RPMI7951 (cell line): ENCODE results near the gene ARRB1. TPM values are rescaled to one million over a fixed set of nuclear protein-coding genes. Genes with fewer than 3 reads are reported as not detected.
A peak's percentile ranks its signal among the peaks of the same experiment; 100 is the strongest.
"Not testable (repeated sequence)": the region's sequence is repeated elsewhere in the genome, so short reads cannot be mapped to it uniquely, and the experiment has no call there.

Source experiments
- DNase-seq: peaks from one replicate; pipeline ENCODE4 v3.0.0-alpha.2; 2012; ENCODE audit warnings: low read depth
- total RNA-seq: library from RNA; depleted of rRNA; stranded (reverse); fragments of >200 nt; shearing (Covaris generic); gene quantifications from 2 replicates; pipeline ENCODE4 v1.2.3, GENCODE V29; 2014

ARRB1 gene
- total RNA-seq, 1 experiment from 2014 or later = 15.3 TPM

DNA sequence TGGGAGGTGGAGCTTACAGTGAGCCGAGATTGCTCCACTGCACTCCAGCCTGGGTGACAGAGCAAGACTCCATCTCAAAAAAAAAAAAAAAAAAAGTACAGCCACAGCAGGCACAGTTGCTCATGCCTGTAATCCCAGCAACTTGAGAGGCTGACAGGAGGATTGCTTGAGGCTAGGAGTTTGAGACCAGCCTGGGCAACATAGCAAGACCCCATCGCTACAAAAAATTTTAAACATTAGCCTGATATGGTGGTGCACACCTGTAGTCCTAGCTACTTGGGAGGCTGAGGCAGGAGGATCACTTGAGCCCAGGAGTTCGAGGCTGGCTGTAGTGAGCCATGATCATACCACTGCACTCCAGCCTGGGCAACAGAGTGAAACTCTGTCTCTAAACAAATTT, 76.7 kb downstream of the ARRB1 start:
- DNase-seq = not testable (repeated sequence)

DNA sequence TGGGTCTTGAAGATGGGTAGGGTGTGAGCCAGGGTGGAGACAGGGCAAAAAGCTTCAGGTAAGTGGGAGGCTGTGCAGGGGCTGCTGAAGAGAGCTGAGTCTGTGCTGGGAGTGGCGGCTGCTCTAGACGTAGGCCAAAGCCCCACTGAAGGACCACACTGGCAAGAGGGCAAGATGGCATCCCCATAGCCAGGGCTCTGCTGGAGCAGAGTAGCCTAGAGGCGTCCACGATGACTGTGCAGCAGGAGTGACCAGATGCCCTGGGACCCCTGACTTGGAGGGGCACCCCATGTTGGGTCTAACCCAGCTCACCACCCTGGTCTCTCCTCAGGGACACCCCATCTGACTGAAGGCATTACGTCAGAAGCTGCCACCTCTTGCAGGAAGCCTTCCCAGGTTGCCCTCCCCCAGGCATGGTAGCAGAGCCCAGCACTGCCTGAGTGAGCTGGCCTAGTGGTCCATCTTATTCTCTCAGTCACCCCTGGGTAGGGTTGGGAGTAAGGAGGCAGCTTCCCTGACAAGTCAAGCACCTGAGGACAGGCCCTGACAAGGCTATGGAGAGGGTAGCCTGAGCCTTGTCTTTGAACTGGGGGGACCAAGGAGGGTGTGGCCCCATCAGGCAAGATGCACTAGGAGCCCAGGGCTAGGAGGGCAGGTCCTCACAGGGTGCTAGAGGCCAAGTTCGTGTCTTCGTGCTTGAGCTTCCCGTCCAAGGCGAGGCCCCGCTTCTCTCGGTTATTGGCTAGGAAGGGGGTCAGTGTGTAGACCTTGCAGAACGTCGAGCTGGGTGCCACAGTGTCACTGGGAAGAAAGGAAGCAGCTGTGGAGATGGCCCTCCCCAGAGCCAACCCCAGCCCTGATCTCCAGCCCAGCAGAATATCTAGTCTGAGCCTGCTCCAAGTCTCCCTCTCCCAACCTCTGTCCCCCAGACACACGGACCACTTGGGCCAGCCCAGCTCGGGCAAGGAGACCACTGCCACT, 77.8 kb downstream of the ARRB1 start:
- DNase-seq = no peak

DNA sequence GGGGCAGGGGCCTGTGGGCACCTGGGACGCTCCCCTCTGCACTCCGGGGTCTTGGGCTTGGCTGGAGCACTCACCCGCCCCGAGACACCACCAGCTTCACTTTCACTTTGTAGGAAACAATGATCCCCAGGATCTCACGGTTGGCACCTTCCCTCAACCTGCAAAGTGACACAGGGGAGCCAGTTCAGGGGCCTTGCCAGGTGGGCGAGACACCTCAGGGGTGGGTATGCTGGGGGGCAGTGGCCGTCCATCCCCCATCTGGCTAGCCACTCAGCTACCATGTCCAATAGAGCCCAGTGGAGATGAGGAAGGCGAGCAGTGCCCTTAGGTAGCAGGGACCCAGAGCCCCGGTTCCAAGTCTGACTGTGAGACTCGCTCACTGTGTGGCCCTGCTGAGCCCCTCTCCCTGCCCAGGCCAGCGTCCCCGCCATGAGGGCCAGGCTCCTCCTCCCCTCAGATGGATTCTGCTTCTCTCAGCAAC, 78.6 kb downstream of the ARRB1 start:
- no peak for DNase-seq

DNA sequence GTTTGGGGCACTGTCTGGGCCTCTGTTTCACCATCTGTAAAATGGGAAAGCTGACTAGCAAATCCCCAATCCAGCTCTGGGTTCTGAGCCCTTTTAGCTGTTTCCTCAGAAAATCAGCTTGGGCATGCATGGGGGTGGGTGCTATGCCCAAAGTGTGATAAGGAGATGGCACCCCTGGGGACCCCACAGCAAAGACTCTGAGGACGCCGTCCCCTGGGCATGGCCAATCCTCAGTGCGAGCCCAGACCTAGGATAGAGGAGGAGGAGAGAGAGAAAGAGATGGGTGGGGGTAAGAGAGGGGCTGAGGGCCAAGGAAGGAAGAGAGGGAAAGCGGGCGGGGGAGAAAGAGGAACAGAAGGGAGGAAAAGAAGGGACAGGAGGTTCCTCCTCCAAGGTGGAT, 79.1 kb downstream of the ARRB1 start:
- DNase-seq = no peak

DNA sequence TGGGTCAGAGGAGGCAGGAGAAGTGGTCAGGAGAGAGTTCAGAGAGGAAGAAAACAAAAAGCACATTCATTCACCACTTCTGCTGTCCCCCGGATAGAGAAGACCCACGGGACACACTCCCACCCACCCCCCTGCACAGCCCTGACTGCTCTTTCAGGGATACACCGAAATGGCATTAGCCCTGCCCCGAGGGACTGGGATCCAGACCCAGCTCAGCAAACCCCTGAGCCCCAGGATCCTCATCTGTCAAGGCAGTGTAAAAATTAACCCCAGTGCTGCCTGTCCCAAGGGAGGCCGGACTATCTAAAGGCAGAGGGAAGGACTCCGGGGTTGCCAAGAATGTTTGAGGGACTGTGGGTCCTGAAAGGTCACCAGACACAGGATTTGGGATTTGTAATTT, 79.7 kb downstream of the ARRB1 start:
- no peak for DNase-seq

DNA sequence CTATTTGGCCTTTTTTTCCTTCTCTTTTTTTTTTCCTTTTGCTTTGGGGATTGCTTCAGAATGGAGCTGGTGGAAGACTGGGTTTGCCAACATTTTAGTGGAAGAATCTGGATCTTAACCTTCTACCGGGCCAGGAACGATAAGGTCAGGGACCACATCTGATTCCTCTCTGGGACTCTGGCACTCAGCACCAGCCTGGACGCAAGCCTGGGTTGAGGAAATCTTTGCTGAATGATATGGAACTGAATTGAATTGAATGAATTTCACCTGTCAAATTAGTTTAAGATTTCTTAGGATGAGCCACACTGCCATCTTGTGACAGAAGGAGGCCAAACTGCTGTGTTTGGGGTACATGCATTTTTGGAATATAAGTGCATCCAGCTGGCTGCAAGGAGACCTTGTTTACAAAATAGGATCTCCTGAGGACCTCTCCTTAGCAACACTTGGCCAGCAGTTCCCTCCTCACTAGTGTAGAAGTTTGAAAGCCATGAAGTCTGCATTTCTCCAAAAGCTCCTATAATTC, 80.5 kb downstream of the ARRB1 start:
- DNase-seq = no peak

DNA sequence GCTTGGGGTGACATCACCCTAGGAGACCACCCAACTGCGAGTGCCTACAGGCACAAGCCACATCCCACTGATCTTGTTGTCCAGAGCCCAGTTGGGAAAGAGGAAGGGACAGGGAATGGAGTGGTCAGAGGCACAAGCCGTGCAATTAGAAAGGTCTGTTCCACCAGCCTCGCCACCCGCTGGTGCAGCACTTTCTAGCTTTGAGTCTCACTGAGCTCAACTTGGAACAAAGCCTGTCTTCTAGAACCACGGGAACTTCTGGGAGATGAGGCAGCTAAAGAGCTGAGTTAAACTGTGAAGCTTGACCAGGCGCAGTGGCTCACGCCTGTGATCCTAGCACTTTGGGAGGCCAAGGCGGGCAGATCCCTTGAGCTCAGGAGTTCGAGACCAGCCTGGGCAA, 81.6 kb downstream of the ARRB1 start:
- no peak for DNase-seq

DNA sequence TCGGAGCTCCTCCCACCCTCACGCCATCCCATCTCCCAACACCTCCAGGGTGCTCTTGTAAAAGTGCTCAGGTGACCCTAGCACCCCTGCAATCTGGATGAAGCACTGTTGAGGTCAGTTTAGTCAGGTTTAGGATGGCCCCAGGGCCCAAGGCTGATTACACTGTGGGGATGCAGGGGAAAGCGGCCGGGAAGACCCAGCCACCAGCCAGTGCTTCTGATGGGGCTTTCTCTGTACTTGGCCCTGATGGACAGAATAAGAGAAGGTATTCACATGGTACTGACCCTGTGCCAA, 82.1 kb downstream of the ARRB1 start:
- DNase-seq = no peak

DNA sequence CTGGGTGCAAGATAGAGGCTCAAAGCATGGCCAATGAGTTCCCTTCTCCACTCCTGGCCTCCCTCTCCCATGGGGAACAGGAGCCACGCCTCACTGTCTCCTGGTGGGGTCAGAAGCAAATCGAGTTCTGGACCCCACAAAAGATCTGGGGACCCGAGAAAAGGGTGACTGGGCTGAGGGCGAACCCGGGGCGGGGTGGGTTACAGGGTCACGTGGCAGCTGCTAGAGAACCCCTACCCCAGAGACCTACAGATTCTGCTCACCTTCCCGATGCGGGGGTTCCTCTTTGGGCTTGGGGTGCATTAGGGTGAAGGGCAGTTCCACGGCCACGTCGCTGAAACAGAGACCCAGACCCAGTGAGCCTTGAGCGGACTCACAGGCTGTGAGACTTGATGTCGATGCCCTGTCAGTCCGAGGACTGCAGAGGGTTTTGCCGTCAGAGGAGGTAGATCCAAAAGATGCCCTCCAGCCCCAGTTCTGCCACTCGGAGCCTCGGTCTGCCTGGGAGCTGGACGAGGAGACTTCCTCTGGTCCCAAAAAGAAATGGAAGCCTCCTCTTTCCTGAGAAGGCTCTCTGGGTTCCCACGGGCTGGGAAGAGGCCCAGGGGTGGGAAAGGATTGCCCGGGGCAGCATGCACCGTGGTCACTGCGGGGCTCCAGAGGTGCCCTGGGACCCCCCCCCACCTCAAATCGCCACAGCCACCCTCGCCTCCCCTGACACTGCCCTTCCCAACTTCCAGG, 82.7 kb downstream of the ARRB1 start:
- DNase-seq = no peak

DNA sequence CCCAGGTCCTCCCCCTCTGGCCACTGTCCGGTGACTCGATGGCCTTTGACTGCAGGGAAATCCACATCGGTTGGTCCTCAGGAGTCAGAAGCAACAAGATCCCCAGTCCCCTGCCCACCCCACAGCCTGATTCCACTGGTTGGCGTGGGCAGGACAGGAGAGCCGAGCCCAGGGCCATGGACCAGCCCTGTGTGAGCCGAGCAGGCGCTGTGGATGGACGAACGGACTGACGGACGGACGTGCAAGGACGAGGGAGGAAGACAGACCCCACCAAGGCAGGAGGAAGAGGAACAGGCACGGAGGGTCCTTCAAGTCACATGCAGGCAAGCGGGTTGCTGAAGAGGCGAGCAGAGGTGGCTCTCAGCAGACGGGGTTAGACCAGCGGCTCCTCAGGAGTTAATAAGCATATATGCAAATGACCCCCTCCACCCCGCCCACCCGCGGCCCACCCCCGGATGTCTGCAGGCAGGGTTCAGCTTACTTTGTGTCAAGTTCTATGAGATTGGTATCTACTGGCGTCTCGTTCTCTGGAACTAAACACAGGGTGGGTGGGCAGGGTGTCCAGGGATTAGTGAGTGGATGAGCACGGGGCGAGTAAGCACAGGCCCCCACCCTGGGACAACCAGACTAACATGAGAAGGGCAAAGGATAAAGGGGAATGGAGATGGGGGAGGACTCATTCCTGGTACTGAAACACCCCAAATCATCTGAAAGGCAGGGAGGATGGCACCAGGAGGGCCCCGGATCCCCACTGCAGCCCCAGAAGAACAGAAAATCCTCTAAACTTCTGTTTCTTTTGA, 84.1 kb downstream of the ARRB1 start:
- no peak for DNase-seq

DNA sequence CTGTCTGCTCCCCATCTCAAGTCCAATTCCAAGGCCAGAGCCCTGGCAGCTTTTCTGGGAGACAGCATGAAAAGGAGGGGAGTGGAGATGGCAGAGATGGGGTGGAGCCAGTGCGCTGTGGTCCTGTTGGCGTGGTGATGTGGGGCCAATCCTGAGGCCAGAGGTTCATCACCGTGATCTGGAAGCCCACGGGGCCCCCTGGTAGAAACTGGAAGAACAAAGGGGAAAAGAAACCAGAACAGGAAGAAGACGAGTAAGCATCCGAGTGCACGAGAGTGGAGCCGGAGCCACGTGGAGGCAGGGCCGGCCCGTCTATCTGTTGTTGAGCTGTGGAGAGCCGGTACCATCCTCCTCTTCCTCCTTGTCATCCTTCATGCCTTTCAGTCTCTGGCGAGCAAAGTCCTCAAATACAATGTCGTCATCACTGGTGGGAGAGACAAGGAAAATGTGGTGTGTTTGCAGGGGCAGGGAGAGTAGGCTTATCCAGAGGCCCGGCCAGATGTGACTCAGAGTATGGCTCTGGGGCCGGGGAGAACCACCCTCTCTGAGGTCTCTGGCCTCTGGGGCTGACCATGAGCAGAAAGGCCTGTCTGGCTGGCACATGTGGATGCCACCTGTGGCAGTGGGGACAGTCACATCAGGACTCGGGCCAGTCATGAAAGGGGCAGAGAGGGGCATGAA, 85.5 kb downstream of the ARRB1 start:
- DNase-seq = peak; percentile 44

DNA sequence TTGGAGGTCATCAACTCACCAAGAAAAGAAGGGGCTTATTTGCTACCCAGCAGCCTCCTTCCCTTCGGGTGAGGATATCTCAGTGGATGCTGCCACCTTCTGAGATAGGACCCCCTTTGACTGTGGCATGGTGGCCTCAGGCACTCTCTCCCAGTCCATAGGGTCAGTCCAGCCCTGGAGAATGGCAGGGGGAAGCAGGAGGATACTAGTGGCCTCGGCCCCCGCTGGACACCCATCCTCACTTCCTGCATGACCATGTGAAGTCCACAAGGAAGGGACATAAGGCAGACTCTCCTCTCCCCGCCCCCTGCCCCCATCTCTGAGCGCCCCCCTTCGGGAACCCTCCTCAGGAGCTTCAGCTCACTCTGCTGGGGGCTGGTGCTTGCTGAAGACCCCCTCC, 86.5 kb downstream of the ARRB1 start:
- DNase-seq = no peak

DNA sequence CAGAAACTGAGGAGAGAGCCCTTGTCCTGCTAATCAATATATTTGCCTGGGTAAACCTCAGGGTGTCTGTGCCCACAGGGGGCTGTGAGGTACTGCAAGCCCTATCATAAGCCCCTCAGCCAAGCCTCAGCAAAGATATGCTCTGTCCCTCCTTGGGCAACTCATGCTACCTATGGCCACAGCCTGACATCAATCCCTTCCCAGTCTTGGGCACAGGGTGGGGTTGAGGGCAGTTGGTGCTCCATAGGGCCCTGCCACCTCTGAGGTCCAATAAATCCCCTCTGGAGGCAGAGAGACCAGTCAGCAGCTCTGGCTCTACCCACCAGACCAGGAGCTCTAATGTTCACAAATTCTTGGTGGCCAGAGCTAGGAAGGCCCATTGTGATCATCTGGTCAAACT, 87.1 kb downstream of the ARRB1 start:
- no peak for DNase-seq

DNA sequence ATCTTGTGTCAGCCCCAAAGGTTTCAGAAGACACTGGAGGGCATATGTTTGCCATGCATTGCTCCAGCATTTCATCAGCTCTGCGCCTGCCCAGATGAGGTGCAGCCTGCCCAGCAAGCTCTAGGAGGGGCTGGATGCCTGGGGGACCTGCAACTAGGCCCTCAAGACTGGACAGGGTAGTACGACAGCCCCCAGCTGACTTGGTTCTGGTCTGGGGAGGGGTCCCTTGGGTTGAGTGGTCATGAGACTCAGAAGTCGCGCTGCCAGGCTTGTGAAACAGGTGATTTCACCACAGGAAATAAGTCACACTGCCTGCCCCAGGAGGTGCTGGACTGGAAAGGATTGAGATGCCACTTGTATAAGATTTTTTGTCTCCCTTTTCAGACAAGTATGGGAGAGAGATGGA, 87.5 kb downstream of the ARRB1 start:
- DNase-seq = no peak

DNA sequence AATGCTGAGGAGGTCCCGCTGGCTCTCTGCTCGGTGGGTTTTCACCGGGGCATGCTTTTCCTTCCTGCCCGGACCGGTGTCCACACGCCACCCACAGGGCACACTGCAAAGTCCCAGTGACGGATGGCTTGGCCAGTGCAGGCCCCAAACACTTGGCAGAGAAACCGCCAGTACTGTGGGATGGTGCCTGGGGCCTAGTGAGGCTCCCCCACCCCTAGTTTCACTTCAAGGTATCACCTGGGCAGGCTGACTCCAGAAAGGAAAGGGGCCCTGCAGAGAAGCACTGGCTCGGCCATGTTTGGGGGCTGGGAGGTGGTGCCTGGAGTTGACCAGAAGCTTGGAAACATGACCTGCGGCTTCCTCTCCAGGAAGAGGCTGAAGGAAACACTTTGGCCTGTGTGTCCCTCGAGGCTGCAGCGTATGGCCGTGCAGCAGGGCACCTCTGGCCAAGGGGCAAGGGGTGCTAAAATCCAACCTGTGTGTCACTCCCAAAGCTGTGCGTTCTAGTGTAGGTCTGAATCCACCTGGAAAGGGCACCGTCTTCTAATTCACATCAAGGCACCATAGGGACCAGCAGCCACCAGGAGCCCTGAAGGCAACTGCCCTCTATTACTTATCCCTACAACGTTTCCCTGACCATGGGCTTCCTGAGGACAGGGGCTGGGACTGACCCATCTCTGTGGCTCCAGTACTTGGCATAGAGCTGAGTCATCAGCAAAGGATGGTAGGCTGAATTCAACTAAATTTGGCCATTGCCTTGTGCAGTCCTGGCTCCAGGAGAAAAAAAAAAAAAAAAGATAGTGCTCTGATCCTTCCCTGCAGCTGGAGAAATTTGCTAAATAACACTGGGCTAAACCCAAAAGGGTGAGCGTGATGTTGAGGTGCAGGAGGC, 88.3 kb downstream of the ARRB1 start:
- DNase-seq = no peak

DNA sequence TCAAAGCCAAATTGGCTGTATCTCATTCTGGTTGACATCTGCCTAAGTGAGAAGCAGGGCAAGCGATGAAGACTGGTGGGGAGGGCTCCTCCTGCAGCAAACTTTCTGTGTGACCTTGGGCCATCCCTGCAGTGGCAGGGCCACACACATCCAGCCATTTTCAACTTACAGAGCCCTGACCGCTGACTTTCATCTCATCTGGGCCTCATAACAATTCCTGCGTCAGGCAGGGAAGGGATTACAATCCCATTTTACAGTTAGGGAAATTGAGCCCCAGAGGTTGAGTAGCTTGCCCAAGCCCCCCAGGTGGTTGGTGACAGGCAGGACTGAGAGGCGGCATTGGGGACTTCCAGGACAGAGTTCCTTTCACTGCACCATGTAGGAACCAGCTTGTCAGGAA, 89.0 kb downstream of the ARRB1 start:
- DNase-seq = no peak

DNA sequence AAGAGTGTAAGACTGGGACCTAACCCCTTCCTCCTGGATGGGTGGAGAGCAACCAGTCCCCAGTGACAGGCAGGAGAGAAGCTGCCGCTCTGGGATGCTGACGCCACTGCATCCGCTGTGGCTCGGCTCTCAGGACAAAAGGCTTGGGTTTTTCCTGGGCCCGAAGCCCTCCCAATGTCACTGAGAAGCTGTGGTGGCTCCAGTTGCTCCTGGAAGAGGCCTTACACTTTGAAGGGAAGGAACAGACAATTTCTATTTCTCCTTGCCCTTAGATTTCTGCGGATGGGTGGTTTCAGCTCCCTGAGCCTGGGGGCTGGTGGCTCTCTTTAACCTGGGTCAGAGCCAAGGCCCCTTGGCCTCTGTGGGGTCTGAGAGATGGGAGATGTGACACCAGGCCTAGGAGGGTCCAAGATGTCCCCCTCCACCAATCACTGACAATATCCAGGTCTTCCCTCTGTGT, 89.5 kb downstream of the ARRB1 start:
- DNase-seq = no peak

DNA sequence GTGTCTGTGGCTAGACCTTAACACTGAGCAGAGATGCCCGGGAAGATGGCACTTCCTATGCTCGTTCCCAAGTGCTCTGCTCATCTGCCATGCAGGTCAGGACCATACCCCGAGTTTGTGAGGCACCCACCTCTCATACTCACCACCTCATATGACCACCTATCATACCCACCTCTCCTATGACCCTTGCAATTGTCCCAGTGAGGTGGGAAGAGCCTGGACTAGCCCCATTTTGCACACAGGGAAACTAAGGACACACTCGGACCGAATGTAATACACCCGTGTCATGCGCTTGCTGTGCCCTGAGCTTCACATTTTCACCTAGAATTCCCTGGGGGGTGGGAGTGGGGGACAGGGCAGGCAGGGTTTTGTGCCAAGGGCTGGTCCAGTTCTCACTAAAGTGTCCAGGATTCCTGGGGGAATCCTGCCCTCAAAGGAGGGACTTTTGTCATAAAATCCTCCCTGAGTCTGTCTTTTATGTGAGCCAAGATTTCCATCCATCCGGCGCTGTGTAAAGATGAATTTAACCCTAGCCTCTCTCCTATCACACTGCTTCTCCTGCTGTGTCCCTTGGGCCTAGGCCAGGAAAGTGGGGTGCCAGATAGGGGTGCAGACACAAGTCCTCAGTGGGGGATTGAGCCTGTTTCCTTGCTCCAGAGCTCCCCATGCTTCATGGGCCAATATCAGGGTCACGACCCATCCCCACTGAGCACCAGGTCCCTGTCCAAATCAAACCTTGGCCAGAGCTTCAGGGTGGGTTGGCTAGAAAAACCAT, 90.9 kb downstream of the ARRB1 start:
- DNase-seq = no peak

DNA sequence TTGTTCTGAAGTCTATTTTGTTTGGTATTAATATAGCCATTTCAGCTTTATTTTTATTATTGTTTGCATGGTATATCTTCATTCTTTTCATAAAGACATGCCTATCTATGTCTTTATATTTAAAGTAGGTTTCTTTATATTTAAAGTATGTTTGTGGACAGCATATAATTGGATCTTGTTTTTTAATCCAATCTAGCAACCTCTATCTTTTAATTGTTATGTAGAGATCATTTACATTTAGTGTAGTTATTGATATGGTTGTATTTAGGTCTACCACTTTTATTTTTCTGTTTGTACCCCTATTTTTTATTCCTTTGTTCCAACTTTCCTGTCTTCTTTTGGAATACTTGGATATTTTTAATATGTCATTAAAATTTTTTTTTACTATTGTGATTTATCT, 97.1 kb downstream of the ARRB1 start:
- DNase-seq = no peak
